ENCODE measurements around the gene DENND1B. TPM values are rescaled to one million over a fixed set of nuclear protein-coding genes. Genes with fewer than 3 reads are reported as not detected.

The DENND1B gene
- total and polyA plus RNA-seq, 12 donors: 1.5 to 36.3 (median 23.1) TPM

GRCh38 chr1:197686231-197686630, 89.0 kb downstream of the DENND1B start:
- Histone ChIP-seq H3K4me1 (peaks cover 0 to 40% (median 32%) of the 10 kb centered on the region in 9 donors), H3K9me3 (peaks cover 0 to 19% (median 7%) of the 10 kb centered on the region in 11 donors), H3K27me3 (no peaks in the 10 kb centered on the region), H3K4me3 (no peak overlapping the region), H3K27ac (no peak overlapping the region), H3K36me3 (peaks cover 0 to 10% (median 0%) of the 10 kb centered on the region in 9 donors)
- intact Hi-C loops (cut with DNase I): no loop called here
- WGBS, 2 donors: 86 to 89% methylated on average over 2 of the region's 2 CpGs
- DNase-seq (no peak), ATAC-seq (no peak)
- no peak for TF ChIP-seq CTCF (IDR thresholded peaks at IDR 0.05)

DNA sequence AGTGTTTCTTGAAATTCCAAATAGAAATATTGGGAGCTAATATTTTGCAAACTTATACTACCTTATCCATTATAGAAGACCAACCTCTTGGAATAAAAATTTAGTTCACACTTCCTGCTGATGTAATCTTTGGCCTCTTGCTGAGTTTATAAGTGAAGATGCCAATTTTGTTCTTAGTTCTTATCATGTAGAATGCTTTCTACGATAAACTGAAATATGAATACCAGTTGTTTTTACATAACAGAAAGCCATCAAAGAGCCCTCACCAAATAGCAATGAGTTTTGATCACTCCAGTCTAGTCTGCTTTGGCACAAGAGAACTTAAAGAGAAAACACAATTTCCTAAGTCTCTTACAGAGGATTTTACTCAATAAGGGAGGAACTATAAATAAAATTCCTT, 89.5 kb downstream of the DENND1B start:
- H3K36me3 ChIP-seq: peaks cover 0 to 10% (median 0%) of the 10 kb centered on the region in 9 donors
- H3K4me3 ChIP-seq: no peak overlapping the region
- 4 to 8% methylated on average over 1 of the region's 1 CpG for WGBS, 2 donors
- intact Hi-C loops (cut with DNase I): no loop called here
- peaks cover 0 to 19% (median 7%) of the 10 kb centered on the region in 11 donors for H3K9me3 ChIP-seq
- ATAC-seq (no peak), DNase-seq (no peak)
- H3K27me3 ChIP-seq: no peaks in the 10 kb centered on the region
- TF ChIP-seq CTCF (IDR thresholded peaks at IDR 0.05): no peak
- H3K27ac ChIP-seq: no peak overlapping the region
- peaks cover 0 to 40% (median 32%) of the 10 kb centered on the region in 9 donors for H3K4me1 ChIP-seq

- DNase-seq (no peak), ATAC-seq (no peak)
- Histone ChIP-seq H3K27me3 (no peaks in the 10 kb centered on the region), H3K4me1 (peaks cover 0 to 40% (median 32%) of the 10 kb centered on the region in 9 donors), H3K4me3 (no peak overlapping the region), H3K27ac (no peak overlapping the region), H3K9me3 (peaks cover 0 to 15% (median 7%) of the 10 kb centered on the region in 11 donors), H3K36me3 (no peaks in the 10 kb centered on the region)
- intact Hi-C loops (cut with DNase I): no loop called here
- TF ChIP-seq CTCF (IDR thresholded peaks at IDR 0.05): no peak
- 56 to 61% methylated on average over 6 of the region's 6 CpGs for WGBS, 2 donors
These were observed 91.3 kb downstream of the DENND1B start for GRCh38 chr1:197683895-197684553.

DNA sequence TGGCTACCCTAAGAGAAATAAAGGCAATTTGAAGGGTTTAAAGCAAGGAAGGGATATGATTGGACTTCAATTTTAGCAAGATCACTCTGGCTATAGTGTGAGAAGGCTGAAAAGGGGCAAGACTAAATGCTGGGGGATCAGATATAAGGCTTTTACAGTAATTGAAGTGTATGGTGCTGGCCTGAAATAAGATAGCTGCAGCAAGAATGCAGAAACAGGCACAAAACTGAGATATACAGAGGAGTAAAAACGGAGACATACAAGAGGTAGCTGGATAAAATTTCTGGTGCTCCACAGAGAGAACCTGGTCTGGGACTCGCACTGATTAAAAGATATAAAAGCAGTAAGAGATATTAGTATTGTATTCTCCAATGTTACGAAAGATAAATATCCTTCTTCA, 92.0 kb downstream of the DENND1B start:
- no peak overlapping the region for H3K27ac ChIP-seq
- no peak for ATAC-seq
- no peak for TF ChIP-seq CTCF (IDR thresholded peaks at IDR 0.05)
- no peaks in the 10 kb centered on the region for H3K36me3 ChIP-seq
- 75 to 89% methylated on average over 3 of the region's 3 CpGs for WGBS, 2 donors
- peaks cover 0 to 8% (median 4%) of the 10 kb centered on the region in 11 donors for H3K9me3 ChIP-seq
- DNase-seq: no peak
- H3K4me3 ChIP-seq: no peak overlapping the region
- intact Hi-C loops (cut with DNase I): no loop called here
- no peaks in the 10 kb centered on the region for H3K27me3 ChIP-seq
- H3K4me1 ChIP-seq: peaks cover 0 to 40% (median 32%) of the 10 kb centered on the region in 9 donors

Data from heart right ventricle (tissue), 16 donors.